HCT116 (cell line): ENCODE data around the gene RMRP. TPM values are rescaled to one million over a fixed set of nuclear protein-coding genes. Genes with fewer than 3 reads are reported as not detected.

Experiments used
- ATAC-seq: fragments of 200-7000 bp; cut with Tn5 transposase; 2 replicates; pipeline ENCODE4 v1.9.1; 2020; ENCODE audit warnings: mild to moderate bottlenecking, moderate library complexity
- BruUV-seq: library from RNA; stranded (reverse); fragments of 400-500 nt; replicated peaks from 2 replicates; lab custom pipeline; 2021; lab: Mats Ljungman, UMichigan
- CTCF ChIA-PET: fragments of 300-600 bp; sonication (Branson Sonifier 250); formaldehyde crosslinking; loops from one replicate; lab custom pipeline; 2021; ENCODE audit warnings: antibody characterized with exemption; lab: Charles Lee
- POLR2A ChIA-PET: fragments of 300-600, 350-600 bp; sonication (Branson Sonifier 250); formaldehyde crosslinking; loops from one replicate; lab custom pipeline; 2021; ENCODE audit warnings: antibody characterized with exemption; lab: Charles Lee
- RAD21 ChIA-PET, 2 experiments: fragments of 300-600 bp; sonication (Branson Sonifier 250); formaldehyde crosslinking; loops; one replicate each; lab custom pipeline; 2023; ENCODE audit warnings: low total read pairs in 2 of 2; ENCODE audit not compliant: uncharacterized antibody in 2 of 2, unreplicated experiment in 2 of 2, low non-redundant PET in 1 of 2; lab: Charles Lee
- DNase-seq: peaks from one replicate; pipeline ENCODE4 v3.0.0-alpha.2; 2010; ENCODE audit warnings: low read depth, low spot score
- H2AFZ ChIP-seq: fragments of 200-600 bp; shearing (Covaris generic), sonication (generic); 2 replicates; pipeline ENCODE4 v1.6.1; 2017; ENCODE audit warnings: low read depth, mixed run types, mixed read lengths, antibody characterized with exemption, low read length; ENCODE audit not compliant: poor library complexity, severe bottlenecking
- H3K27ac ChIP-seq: 2 replicates; pipeline ENCODE4 v1.5.1; 2012; ENCODE audit warnings: low read depth, low read length
- H3K27me3 ChIP-seq: fragments of 200-600 bp; sonication (generic); 2 replicates; pipeline ENCODE4 v1.6.1; 2016; ENCODE audit warnings: mixed run types, low read length, mixed read lengths; ENCODE audit not compliant: insufficient read depth
- H3K36me3 ChIP-seq, 2 experiments: fragments of 200-500 bp in 1 of 2; fragments of 200-600 bp in 1 of 2; sonication (Bioruptor generic) in 1 of 2; sonication (generic) in 1 of 2; 2 replicates each; pipeline versions ENCODE4 v1.5.1 to v1.6.1; 2014 to 2016; ENCODE audit warnings: low read length in 2 of 2, inconsistent platforms in 1 of 2, mixed read lengths in 1 of 2, mixed run types in 1 of 2; ENCODE audit not compliant: insufficient read depth in 2 of 2, control insufficient read depth in 1 of 2
- H3K4me1 ChIP-seq, 2 experiments: fragments of 200-600 bp in 1 of 2; sonication (generic) in 1 of 2; 2 replicates each; pipeline versions ENCODE4 v1.5.1 to v1.6.1; 2012 to 2017; ENCODE audit warnings: low read length in 2 of 2, inconsistent platforms in 1 of 2, mild to moderate bottlenecking in 1 of 2, mixed read lengths in 1 of 2, mixed run types in 1 of 2, moderate library complexity in 1 of 2; ENCODE audit not compliant: insufficient read depth in 2 of 2, control insufficient read depth in 1 of 2
- H3K4me2 ChIP-seq: fragments of 200-600 bp; sonication (generic); 2 replicates; pipeline ENCODE4 v1.6.1; 2017; ENCODE audit warnings: mixed run types, low read length, mixed read lengths
- H3K4me3 ChIP-seq, 2 experiments: fragments of 200-600 bp in 1 of 2; sonication (generic) in 1 of 2; replicated peaks in 1 of 2; 2 replicates each; pipeline ENCODE4 v1.5.1; 2011 to 2016; ENCODE audit warnings: low read length in 2 of 2, control low read depth in 1 of 2, low read depth in 1 of 2, mild to moderate bottlenecking in 1 of 2, mixed read lengths in 1 of 2, mixed run types in 1 of 2
- H3K79me2 ChIP-seq: fragments of 200-600 bp; sonication (generic); 2 replicates; pipeline ENCODE4 v1.6.1; 2017; ENCODE audit warnings: mild to moderate bottlenecking, mixed run types, low read length, moderate library complexity, mixed read lengths; ENCODE audit not compliant: insufficient read depth
- H3K9ac ChIP-seq: fragments of 200-600 bp; sonication (generic); 2 replicates; pipeline ENCODE4 v1.6.1; 2016; ENCODE audit warnings: low read length, mixed read lengths
- H3K9me2 ChIP-seq: fragments of 200-600 bp; sonication (generic), shearing (Covaris generic); 2 replicates; pipeline ENCODE4 v1.6.1; 2017; ENCODE audit warnings: mixed run types, mild to moderate bottlenecking, moderate library complexity; ENCODE audit not compliant: insufficient read depth
- H3K9me3 ChIP-seq, 2 experiments: fragments of 200-500 bp in 1 of 2; fragments of 200-600 bp in 1 of 2; sonication (Bioruptor generic) in 1 of 2; sonication (generic) in 1 of 2; 2 replicates each; pipeline ENCODE4 v1.6.1; 2014 to 2017; ENCODE audit warnings: low read length in 2 of 2, mixed read lengths in 2 of 2, inconsistent platforms in 1 of 2, low read depth in 1 of 2, mild to moderate bottlenecking in 1 of 2, mixed run types in 1 of 2, moderate library complexity in 1 of 2; ENCODE audit not compliant: control insufficient read depth in 1 of 2, insufficient read depth in 1 of 2
- H4K20me1 ChIP-seq: fragments of 200-600 bp; sonication (generic), shearing (Covaris generic); 2 replicates; pipeline ENCODE4 v1.6.1; 2017; ENCODE audit warnings: mixed run types, mild to moderate bottlenecking, moderate library complexity; ENCODE audit not compliant: insufficient read depth
- CBX3 ChIP-seq: IDR thresholded peaks from 2 replicates; pipeline ENCODE4 v1.6.1; 2012; ENCODE audit warnings: low read depth
- CEBPB ChIP-seq: IDR thresholded peaks from 2 replicates; pipeline ENCODE4 v1.6.1; 2012; ENCODE audit warnings: low read depth
- ELF1 ChIP-seq: IDR thresholded peaks from 2 replicates; pipeline ENCODE4 v1.6.1; 2012; ENCODE audit warnings: low read depth, borderline replicate concordance
- EZH2 ChIP-seq: fragments of 200-600 bp; sonication (generic); IDR thresholded peaks from 2 replicates; pipeline ENCODE4 v1.6.1; 2017; ENCODE audit warnings: antibody characterized with exemption, mixed run types
- FOSL1 ChIP-seq: IDR thresholded peaks from 2 replicates; pipeline ENCODE4 v1.6.1; 2012; ENCODE audit warnings: low read depth
- POLR2A ChIP-seq: IDR thresholded peaks from 2 replicates; pipeline ENCODE4 v1.7.0; 2011; ENCODE audit warnings: borderline replicate concordance; ENCODE audit not compliant: insufficient read depth, insufficient read length; ENCODE audit errors: extremely low read depth
- POLR2AphosphoS5 ChIP-seq: IDR thresholded peaks from 2 replicates; pipeline ENCODE4 v1.6.1; 2011; ENCODE audit warnings: mild to moderate bottlenecking, low read depth, low read length, moderate library complexity
- REST ChIP-seq: IDR thresholded peaks from 2 replicates; pipeline ENCODE4 v1.6.1; 2012; ENCODE audit warnings: low read depth
- SIN3A ChIP-seq: IDR thresholded peaks from 2 replicates; pipeline ENCODE4 v1.6.1; 2012; ENCODE audit warnings: low read depth
- SP1 ChIP-seq: IDR thresholded peaks from 2 replicates; pipeline ENCODE4 v1.6.1; 2012; ENCODE audit warnings: low read depth
- YY1 ChIP-seq: IDR thresholded peaks from 2 replicates; pipeline ENCODE4 v1.6.1; 2011; ENCODE audit warnings: low read length, low read depth, moderate library complexity, mild to moderate bottlenecking; ENCODE audit not compliant: insufficient replicate concordance; ENCODE audit errors: extremely low read depth
- ZBTB33 ChIP-seq: IDR thresholded peaks from 2 replicates; pipeline ENCODE4 v1.6.1; 2011; ENCODE audit warnings: mild to moderate bottlenecking, low read length, moderate library complexity; ENCODE audit not compliant: insufficient replicate concordance; ENCODE audit errors: extremely low read depth
- ZFX ChIP-seq: fragments of 450-650 bp; IDR thresholded peaks from 2 replicates; pipeline ENCODE4 v1.6.1; 2017
- intact Hi-C: fragments of 100-400 bp; cut with micrococcal nuclease; formaldehyde crosslinking; loops from 2 replicates; pipeline ENCODE4 v1.10.0; 2022
- total RNA-seq: library from RNA; stranded (reverse); gene quantifications from one replicate; pipeline ENCODE4 v1.2.1, GENCODE V29; 2021; ENCODE audit not compliant: unreplicated experiment
- TF ChIP-seq, protein P1 (sequence below): IDR thresholded peaks from 2 replicates; pipeline ENCODE4 v1.6.1; 2012
- TF ChIP-seq, protein P2 (sequence below): IDR thresholded peaks from 2 replicates; pipeline ENCODE4 v1.6.1; 2012

Gene RMRP
- total RNA-seq, 1 experiment from 2014 or later, result 30,969 TPM

- ChIA-PET CTCF (no interaction called here), RAD21 (no interaction called here), POLR2A (no interaction called here)
- Histone ChIP-seq H3K36me3 (peaks cover 45 to 63% of the 10 kb centered on the region in 2 experiments; a peak in 3 of 4 replicates), H2AFZ (no peak overlapping the region), H4K20me1 (no peaks in the 10 kb centered on the region), H3K27ac (no peak overlapping the region), H3K9me2 (no peaks in the 10 kb centered on the region), H3K4me2 (no peak overlapping the region), H3K9ac (no peak overlapping the region), H3K27me3 (no peaks in the 10 kb centered on the region), H3K9me3 (no peaks in the 10 kb centered on the region), H3K79me2 (peaks cover 45% of the 10 kb centered on the region), H3K4me3 (no peak overlapping the region), H3K4me1 (peaks cover 13 to 19% of the 10 kb centered on the region in 2 experiments)
- no TSS peak for BruUV-seq
- DNase-seq (no peak), ATAC-seq (no peak)
- intact Hi-C loops, result no loop called here
- no peak for TF ChIP-seq POLR2AphosphoS5
- TF ChIP-seq FOSL1, result no peak
- TF ChIP-seq CBX3, result no peak
- no peak for TF ChIP-seq EZH2
- no peak for TF ChIP-seq POLR2A
- TF ChIP-seq SP1, result no peak
- TF ChIP-seq ZFX, result no peak
- TF ChIP-seq YY1, result no peak
- TF ChIP-seq, protein P1, sequence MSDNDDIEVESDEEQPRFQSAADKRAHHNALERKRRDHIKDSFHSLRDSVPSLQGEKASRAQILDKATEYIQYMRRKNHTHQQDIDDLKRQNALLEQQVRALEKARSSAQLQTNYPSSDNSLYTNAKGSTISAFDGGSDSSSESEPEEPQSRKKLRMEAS, result no peak
- TF ChIP-seq, protein P2, sequence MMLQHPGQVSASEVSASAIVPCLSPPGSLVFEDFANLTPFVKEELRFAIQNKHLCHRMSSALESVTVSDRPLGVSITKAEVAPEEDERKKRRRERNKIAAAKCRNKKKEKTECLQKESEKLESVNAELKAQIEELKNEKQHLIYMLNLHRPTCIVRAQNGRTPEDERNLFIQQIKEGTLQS, result no peak
Observed at GRCh38 chr9:35684921-35685320, 27.1 kb upstream of the RMRP start.

DNA sequence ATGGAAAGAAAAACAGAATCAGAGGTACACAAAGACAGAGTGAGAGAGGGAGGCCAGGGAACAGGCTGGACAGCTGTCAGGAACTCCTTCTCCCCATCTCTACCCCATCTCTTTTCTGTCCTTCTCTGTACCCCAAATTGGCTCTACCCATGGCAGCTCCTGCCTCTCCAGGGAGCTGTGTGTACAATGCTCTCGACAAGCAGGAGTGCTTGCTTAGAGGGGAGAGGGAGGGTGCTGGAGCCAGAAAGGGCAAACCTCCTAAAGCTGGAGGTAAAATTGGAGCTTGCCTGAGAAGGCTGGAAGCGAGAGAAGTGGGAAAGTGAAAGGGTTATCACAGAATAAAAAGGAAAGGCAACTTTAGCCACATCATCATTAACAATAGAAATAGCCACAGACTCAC lies 25.5 kb upstream of the RMRP start:
- H3K4me3 ChIP-seq, result no peak overlapping the region
- peaks cover 31% of the 10 kb centered on the region for H3K79me2 ChIP-seq
- no peaks in the 10 kb centered on the region for H4K20me1 ChIP-seq
- RAD21 ChIA-PET, result no interaction called here
- POLR2A ChIA-PET, result interaction anchor here (1.0 kb wide), 1 partner anchor 13 kb away, joined by 3 read pairs; no protein-coding TSS in a partner anchor
- peaks cover 45 to 62% of the 10 kb centered on the region in 2 experiments; a peak in 3 of 4 replicates for H3K36me3 ChIP-seq
- H2AFZ ChIP-seq, result no peak overlapping the region
- ATAC-seq (no peak), DNase-seq (no peak)
- H3K27ac ChIP-seq, result no peak overlapping the region
- no peaks in the 10 kb centered on the region for H3K27me3 ChIP-seq
- no peak overlapping the region for H3K4me2 ChIP-seq
- H3K4me1 ChIP-seq, result peaks cover 9 to 11% of the 10 kb centered on the region in 2 experiments
- no TSS peak for BruUV-seq
- intact Hi-C loops, result no loop called here
- no peak overlapping the region for H3K9ac ChIP-seq
- no peaks in the 10 kb centered on the region for H3K9me2 ChIP-seq
- CTCF ChIA-PET, result interaction anchor here (1.3 kb wide), 1 partner anchor 13 kb away, joined by 4 read pairs; no protein-coding TSS in a partner anchor
- no peaks in the 10 kb centered on the region for H3K9me3 ChIP-seq
- TF ChIP-seq REST (no peak), SIN3A (no peak), EZH2 (no peak), ZBTB33 (no peak), CEBPB (no peak), ELF1 (no peak)
- TF ChIP-seq, protein P1, result no peak
- TF ChIP-seq, protein P2, result no peak
